HG02759 (cell line): ENCODE data around the gene HHATL.

Experiments used
- ATAC-seq: cut with Tn5 transposase; IDR thresholded peaks from one replicate; pipeline ENCODE4 v1.9.1; 2021; ENCODE audit warnings: mild to moderate bottlenecking, moderate library complexity; ENCODE audit not compliant: unreplicated experiment

Gene HHATL

DNA sequence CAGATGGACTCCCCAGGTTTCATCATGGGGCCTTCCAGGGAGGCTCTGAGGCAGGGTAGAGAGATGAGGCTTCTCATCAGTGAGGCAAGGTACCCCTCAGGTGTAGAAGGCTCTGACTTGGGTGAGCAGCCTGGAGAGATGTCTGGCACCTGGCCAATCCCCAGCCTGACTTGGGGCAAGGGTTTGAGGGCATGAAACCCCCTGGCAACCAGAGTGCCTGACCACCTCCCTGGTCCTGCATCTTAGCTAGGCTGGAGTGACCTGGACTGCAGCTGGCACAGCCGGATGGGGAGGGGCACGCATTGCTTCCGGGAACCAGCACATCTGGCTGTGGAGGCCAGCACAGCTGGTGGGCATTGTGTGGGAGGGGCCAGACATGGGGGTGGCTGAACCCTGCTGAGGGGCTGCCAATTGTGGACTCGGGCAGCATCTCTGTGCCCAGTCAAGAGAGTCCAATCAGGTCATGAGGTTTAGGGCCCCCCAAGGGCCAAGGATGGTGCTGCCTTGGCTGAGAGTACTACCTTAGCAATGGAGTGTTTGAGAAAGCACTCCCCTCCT lies 47.2 kb downstream of the HHATL start:
- ATAC-seq = no peak

DNA sequence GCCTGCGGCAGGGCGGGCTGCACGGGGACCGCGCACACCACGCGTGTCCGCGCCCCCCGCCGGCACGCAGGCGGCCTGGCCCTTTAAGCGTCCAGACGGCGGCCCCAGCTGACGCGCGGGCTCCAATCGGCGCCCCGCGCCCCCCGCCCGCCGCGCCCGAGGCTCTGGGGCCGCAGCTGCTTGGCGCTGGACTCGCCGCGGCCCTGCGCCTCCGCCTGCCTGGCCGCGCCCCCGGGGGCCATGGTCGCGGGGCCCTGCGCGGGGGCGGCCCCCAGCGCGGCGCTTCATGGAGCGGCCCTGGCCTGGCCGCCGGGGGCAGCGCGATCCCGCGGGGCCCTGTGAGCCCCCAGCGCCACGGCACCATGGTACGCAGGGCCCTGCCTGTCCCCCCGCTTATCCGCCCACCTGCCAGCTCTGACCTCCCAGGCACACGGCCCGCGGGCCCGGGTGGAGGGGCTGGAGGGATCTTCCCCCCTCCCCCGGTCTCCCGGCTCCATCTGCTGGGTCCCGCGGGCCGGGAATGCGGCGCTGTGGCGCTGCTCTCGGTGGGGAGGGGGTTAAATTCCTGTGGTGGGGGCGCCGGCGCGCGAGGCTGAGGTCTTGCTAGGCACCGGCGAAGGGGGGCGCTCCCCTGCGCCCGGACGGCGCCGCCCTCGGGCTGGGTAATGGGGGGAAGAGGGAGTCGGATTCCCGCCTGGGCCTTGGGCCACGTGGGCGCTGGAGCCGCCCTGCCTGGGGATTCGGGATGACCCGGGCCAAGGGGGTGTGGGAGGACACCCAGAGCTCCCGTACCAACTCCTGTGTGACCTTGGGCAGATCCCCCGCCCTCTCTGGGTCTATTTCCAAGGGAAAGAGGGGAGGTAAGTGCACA lies 48.0 kb downstream of the HHATL start:
- no peak for ATAC-seq

DNA sequence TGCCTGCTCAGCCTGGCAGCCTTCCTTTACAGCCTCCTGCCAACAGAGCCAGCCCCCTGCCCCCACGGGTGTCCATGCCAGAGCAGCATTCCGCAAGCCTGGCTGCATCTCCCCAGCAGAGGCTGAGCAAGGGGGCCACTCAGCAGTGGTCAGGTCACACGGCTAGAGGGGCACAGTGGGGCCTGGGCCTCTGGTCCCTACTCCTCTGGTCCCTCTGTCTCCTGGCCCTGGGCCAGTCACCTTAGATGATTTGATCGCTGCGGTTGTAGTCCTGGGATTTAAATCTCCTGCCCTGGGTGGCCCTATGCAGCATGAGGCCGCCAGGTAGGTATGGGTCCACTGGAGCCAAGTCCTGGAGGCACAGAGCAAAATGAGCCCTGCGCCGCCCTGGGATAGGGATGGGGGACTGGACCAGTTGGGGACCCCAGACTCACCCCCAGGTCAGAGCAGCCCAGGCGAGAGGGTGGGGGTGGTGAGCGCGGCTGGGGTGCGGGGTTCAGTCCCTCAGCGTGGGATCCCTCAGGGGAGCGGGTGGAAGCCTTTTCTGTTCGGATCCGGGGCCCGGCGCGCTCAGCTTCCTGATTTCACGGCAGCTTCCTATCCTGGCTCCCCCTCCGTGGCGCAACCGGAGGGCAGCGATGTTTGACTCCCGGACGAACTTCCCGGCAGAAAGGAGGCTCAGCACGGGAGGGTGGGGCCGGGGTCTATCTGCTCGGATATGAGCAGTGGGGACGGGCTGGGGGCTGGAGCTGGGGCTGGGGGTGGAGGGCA lies 48.9 kb downstream of the HHATL start, which contains the start of gene ZBTB47:
ZBTB47 (plus strand) TSS at position 138 of the 771 bp plus-strand sequence. CDS start 4,659 bp downstream, outside the sequence.
- no peak for ATAC-seq

- no peak for ATAC-seq
Observed at GRCh38 chr3:42653303-42653559, 49.4 kb downstream of the HHATL start.

GRCh38 chr3:42652611-42653302 lies 49.8 kb downstream of the HHATL start:
- peak; percentile 62 for ATAC-seq

- no peak for ATAC-seq
Observed at GRCh38 chr3:42652251-42652610, 50.4 kb downstream of the HHATL start.

DNA sequence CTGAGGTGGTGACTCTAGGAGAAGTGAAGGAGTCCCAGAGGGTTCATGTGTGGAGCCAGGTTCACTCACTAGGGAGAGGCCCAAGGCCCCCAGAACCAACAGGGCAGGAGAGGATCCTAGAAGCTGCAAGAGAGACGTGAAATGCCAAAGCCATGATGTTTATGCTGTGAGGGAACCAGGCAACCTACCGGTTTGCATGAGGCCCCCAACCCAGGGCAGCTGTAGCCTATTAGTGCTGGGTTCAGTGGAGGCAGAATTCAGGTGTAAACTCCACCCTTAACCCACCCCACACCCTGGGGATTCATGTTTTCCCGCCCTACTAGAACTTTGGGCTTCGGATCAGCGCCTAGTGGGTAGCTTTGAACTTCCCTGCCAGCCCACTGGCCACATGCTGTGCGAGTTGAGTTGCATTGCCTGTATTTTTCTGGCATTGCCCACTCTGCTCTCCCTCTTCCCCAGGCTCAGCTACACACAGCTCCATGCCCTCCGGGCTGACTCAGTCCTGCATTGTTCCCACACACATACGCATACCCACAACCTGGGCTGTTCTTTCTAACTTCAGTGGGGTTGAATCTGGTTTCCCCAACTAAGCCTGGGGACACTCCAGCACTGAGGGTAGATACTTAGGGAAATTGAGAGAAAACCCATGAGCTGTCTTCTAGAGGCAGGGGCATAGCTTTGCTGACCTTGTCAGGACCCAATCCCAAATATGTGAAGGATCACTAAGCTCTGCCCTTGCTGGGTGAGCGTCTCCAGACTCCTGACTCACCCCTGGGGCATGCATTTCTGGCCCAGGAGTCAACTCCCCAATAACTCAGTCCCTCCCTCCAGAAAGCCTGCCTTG lies 51.1 kb downstream of the HHATL start:
- ATAC-seq = no peak

DNA sequence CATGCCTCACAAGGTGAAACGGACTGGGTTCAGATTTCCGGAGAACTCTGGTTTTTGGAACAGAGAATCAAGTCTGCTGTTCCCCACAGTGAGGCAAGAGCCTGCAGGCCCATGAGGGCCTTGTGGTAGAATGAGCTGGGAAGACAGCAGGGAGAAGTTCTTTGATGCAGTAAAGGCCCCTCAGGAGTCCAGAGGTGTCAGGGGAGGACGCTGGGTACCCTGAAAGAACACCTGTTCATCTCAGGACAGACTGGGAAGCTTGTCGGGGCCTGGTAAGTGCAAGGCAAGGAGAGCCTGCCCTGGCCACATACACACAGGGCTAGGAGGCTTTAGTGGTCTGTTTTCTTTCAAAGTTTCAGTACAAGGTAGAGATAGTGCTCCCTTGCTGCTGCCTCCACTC lies 52.8 kb downstream of the HHATL start:
- ATAC-seq = no peak

- ATAC-seq = no peak
Observed at GRCh38 chr3:42649006-42649405, 53.6 kb downstream of the HHATL start.

DNA sequence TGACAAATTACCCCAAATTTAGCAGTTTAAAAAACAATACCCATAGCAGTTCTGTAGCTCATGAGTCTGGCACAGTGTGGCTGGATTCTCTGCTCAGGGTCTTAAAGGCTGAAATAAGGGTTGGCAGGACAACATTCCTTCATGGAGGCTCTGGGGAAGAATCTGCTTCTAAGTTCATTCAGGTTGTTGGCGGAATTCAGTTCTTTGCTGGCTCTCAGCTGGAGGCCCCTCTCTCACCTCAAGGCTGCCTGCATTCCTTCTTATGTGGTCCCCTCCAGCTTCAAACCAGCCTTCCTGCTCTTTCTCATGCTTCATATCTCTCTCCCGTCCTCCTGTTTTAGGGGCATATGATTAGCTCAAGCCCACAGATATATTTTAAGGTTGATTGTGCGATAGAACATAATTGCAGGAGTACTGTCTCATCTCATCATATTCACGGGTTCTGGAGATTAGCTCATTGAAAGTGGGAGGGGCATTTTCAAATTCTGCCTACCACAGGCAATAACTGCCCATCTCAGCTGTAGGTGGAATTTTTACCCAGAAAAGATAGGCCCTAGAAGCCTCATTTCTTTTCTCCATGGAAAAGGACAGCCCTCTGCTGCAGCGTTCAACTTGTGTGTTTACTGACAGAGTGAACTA lies 54.7 kb downstream of the HHATL start:
- no peak for ATAC-seq
